A673 (cell line): ENCODE measurements around the gene APOL6. TPM values are rescaled to one million over a fixed set of nuclear protein-coding genes. Genes with fewer than 3 reads are reported as not detected.

ENCODE experiments used
- BruUV-seq: library from RNA; stranded (reverse); fragments of 400-500 nt; replicated peaks from 2 replicates; lab custom pipeline; 2021; lab: Mats Ljungman, UMichigan
- CTCF ChIA-PET: fragments of 300-600 bp; sonication (Branson Sonifier 250); formaldehyde crosslinking; loops from one replicate; lab custom pipeline; 2022; ENCODE audit warnings: antibody characterized with exemption; lab: Charles Lee
- POLR2A ChIA-PET: fragments of 300-600 bp; sonication (Branson Sonifier 250); formaldehyde crosslinking; loops from one replicate; lab custom pipeline; 2022; ENCODE audit warnings: antibody characterized with exemption; ENCODE audit not compliant: low non-redundant PET; lab: Charles Lee
- DNase-seq: peaks from one replicate; pipeline ENCODE4 v3.0.0-alpha.2; 2015; ENCODE audit warnings: low spot score
- H3K27ac ChIP-seq: fragments of 200-600 bp; sonication (generic); 2 replicates; pipeline ENCODE4 v1.5.1; 2016; ENCODE audit warnings: mixed run types, low read depth, mild to moderate bottlenecking, mixed read lengths, antibody characterized with exemption, low read length; ENCODE audit not compliant: poor library complexity, severe bottlenecking
- H3K27me3 ChIP-seq: fragments of 200-600 bp; sonication (generic); replicated peaks from 2 replicates; pipeline ENCODE4 v1.6.1; 2017; ENCODE audit warnings: mixed run types, low read depth, mild to moderate bottlenecking, mixed read lengths, antibody characterized with exemption, low read length; ENCODE audit not compliant: insufficient read depth, poor library complexity
- H3K36me3 ChIP-seq: fragments of 200-600 bp; sonication (generic); 2 replicates; pipeline ENCODE4 v1.6.1; 2016; ENCODE audit warnings: mixed run types, mild to moderate bottlenecking, mixed read lengths, antibody characterized with exemption, low read length; ENCODE audit not compliant: insufficient read depth, poor library complexity, severe bottlenecking
- H3K4me1 ChIP-seq: fragments of 200-600 bp; sonication (generic); 2 replicates; pipeline ENCODE4 v1.6.1; 2017; ENCODE audit warnings: mixed run types, mild to moderate bottlenecking, mixed read lengths, antibody characterized with exemption, low read length; ENCODE audit not compliant: insufficient read depth, poor library complexity, severe bottlenecking
- H3K4me3 ChIP-seq: fragments of 200-600 bp; sonication (generic); 2 replicates; pipeline ENCODE4 v1.5.1; 2016; ENCODE audit warnings: low read depth, mixed run types, mild to moderate bottlenecking, mixed read lengths, low read length; ENCODE audit not compliant: poor library complexity, severe bottlenecking
- H3K9me3 ChIP-seq: fragments of 200-600 bp; sonication (generic); 2 replicates; pipeline ENCODE4 v1.6.1; 2016; ENCODE audit warnings: mixed run types, low read depth, mild to moderate bottlenecking, mixed read lengths, antibody characterized with exemption, low read length; ENCODE audit not compliant: poor library complexity, severe bottlenecking
- CTCF ChIP-seq: fragments of 300-800, 200-600 bp; sonication (generic); conservative IDR thresholded peaks from 2 replicates; pipeline ENCODE4 v1.5.1; 2017; ENCODE audit warnings: low read depth, mild to moderate bottlenecking, antibody characterized with exemption, low read length, moderate library complexity, mixed read lengths
- EZH2 ChIP-seq: fragments of 200-600 bp; sonication (generic); IDR thresholded peaks from 2 replicates; pipeline ENCODE4 v1.6.1; 2017; ENCODE audit warnings: borderline replicate concordance, low read depth, mild to moderate bottlenecking, mixed read lengths, antibody characterized with exemption, low read length; ENCODE audit not compliant: poor library complexity, severe bottlenecking
- intact Hi-C: fragments of 100-400 bp; cut with micrococcal nuclease; formaldehyde crosslinking; loops from one replicate; pipeline ENCODE4 v1.10.0; 2022; ENCODE audit not compliant: unreplicated experiment
- total RNA-seq: library from RNA; stranded (reverse); gene quantifications from 2 replicates; pipeline ENCODE4 v1.2.3, GENCODE V29; 2021

The APOL6 gene
- total RNA-seq, 1 experiment from 2014 or later = 6.3 TPM

GRCh38 chr22:35608088-35608487 is 40.2 kb upstream of the APOL6 start:
- Histone ChIP-seq H3K27ac (no peak overlapping the region), H3K27me3 (no peaks in the 10 kb centered on the region), H3K36me3 (no peaks in the 10 kb centered on the region), H3K9me3 (no peaks in the 10 kb centered on the region), H3K4me3 (no peak overlapping the region), H3K4me1 (no peaks in the 10 kb centered on the region)
- BruUV-seq = no TSS peak
- DNase-seq = no peak
- CTCF ChIA-PET = no interaction called here
- intact Hi-C loops = no loop called here
- TF ChIP-seq CTCF (no peak), EZH2 (no peak)
- POLR2A ChIA-PET = no interaction called here

GRCh38 chr22:35609261-35609660 is 39.0 kb upstream of the APOL6 start:
- CTCF ChIA-PET = no interaction called here
- intact Hi-C loops = no loop called here

GRCh38 chr22:35609761-35610160 is 38.5 kb upstream of the APOL6 start:
- Histone ChIP-seq H3K27ac (no peak overlapping the region), H3K4me1 (no peaks in the 10 kb centered on the region), H3K27me3 (no peaks in the 10 kb centered on the region), H3K36me3 (no peaks in the 10 kb centered on the region), H3K4me3 (no peak overlapping the region), H3K9me3 (no peaks in the 10 kb centered on the region)
- CTCF ChIA-PET = no interaction called here
- BruUV-seq = no TSS peak
- intact Hi-C loops = no loop called here
- DNase-seq = no peak
- TF ChIP-seq CTCF (no peak), EZH2 (no peak)
- POLR2A ChIA-PET = no interaction called here

More at GRCh38 chr22:35609261-35609660, 39.0 kb upstream of the APOL6 start:
- no peaks in the 10 kb centered on the region for H3K4me1 ChIP-seq
- H3K36me3 ChIP-seq = no peaks in the 10 kb centered on the region
- H3K27me3 ChIP-seq = no peaks in the 10 kb centered on the region
- BruUV-seq = no TSS peak
- H3K9me3 ChIP-seq = no peaks in the 10 kb centered on the region
- no peak overlapping the region for H3K27ac ChIP-seq
- H3K4me3 ChIP-seq = no peak overlapping the region
- TF ChIP-seq EZH2 (no peak), CTCF (no peak)
- POLR2A ChIA-PET = no interaction called here
- DNase-seq = no peak
